Activated naive CD8-positive, alpha-beta T cell treated with anti-CD3 and anti-CD28 coated beads for 36 hours (primary cell): ENCODE measurements around the gene PTCH2. TPM values are rescaled to one million over a fixed set of nuclear protein-coding genes. Genes with fewer than 3 reads are reported as not detected.
"Not testable (repeated sequence)": the region's sequence is repeated elsewhere in the genome, so short reads cannot be mapped to it uniquely, and the experiment has no call there.

ENCODE experiments used
- DNase-seq: peaks from one replicate; pipeline ENCODE4 v3.0.0; 2021
- H3K27ac Mint-ChIP-seq: one replicate; pipeline ENCODE4 v1.8.0; 2022; ENCODE audit warnings: mild to moderate bottlenecking, moderate library complexity, mixed read lengths
- H3K27me3 Mint-ChIP-seq: one replicate; pipeline ENCODE4 v1.8.0; 2022; ENCODE audit warnings: mild to moderate bottlenecking, mixed read lengths
- H3K36me3 Mint-ChIP-seq: one replicate; pipeline ENCODE4 v1.8.0; 2021; ENCODE audit warnings: mild to moderate bottlenecking, mixed read lengths
- H3K4me1 Mint-ChIP-seq: one replicate; pipeline ENCODE4 v1.8.0; 2021; ENCODE audit warnings: mixed read lengths
- H3K4me3 Mint-ChIP-seq: one replicate; pipeline ENCODE4 v1.8.0; 2022; ENCODE audit warnings: mild to moderate bottlenecking, moderate library complexity, mixed read lengths
- H3K9me3 Mint-ChIP-seq: one replicate; pipeline ENCODE4 v1.8.0; 2022; ENCODE audit warnings: mixed read lengths
- total RNA-seq, 2 experiments: library from RNA; stranded (reverse); gene quantifications; one replicate each; pipeline ENCODE4 v1.2.3, GENCODE V29; 2021

Gene PTCH2
- total RNA-seq, 2 experiments from 2014 or later: 1.0 to 1.4 TPM

- Mint-ChIP-seq H3K9me3 (no peaks in the 10 kb centered on the region), H3K27me3 (no peaks in the 10 kb centered on the region), H3K4me3 (no peak overlapping the region), H3K27ac (peak overlapping the region; percentile 27), H3K4me1 (peaks cover 45% of the 10 kb centered on the region), H3K36me3 (peaks cover 14% of the 10 kb centered on the region)
- no peak for DNase-seq
Observed at GRCh38 chr1:44817771-44818495, 25.1 kb downstream of the PTCH2 start.

- peak overlapping the region; percentile 2 for H3K27ac Mint-ChIP-seq
- no peak overlapping the region for H3K4me3 Mint-ChIP-seq
- no peaks in the 10 kb centered on the region for H3K27me3 Mint-ChIP-seq
- peaks cover 45% of the 10 kb centered on the region for H3K4me1 Mint-ChIP-seq
- DNase-seq: no peak
- H3K9me3 Mint-ChIP-seq: no peaks in the 10 kb centered on the region
- peaks cover 14% of the 10 kb centered on the region for H3K36me3 Mint-ChIP-seq
Observed at GRCh38 chr1:44817307-44817706, 25.7 kb downstream of the PTCH2 start.

GRCh38 chr1:44815926-44816325 is 27.1 kb downstream of the PTCH2 start:
- DNase-seq, H3K9me3 Mint-ChIP-seq, H3K27ac Mint-ChIP-seq, H3K27me3 Mint-ChIP-seq: not testable (repeated sequence)
- peaks cover 14% of the 10 kb centered on the region for H3K36me3 Mint-ChIP-seq
- H3K4me1 Mint-ChIP-seq: peaks cover 56% of the 10 kb centered on the region
- H3K4me3 Mint-ChIP-seq: peak overlapping the region; percentile 46

GRCh38 chr1:44812822-44813543 is 30.1 kb downstream of the PTCH2 start:
- no peaks in the 10 kb centered on the region for H3K27me3 Mint-ChIP-seq
- no peaks in the 10 kb centered on the region for H3K9me3 Mint-ChIP-seq
- H3K36me3 Mint-ChIP-seq: peaks cover 19% of the 10 kb centered on the region
- no peak overlapping the region for H3K4me3 Mint-ChIP-seq
- peaks cover 60% of the 10 kb centered on the region for H3K4me1 Mint-ChIP-seq
- no peak overlapping the region for H3K27ac Mint-ChIP-seq
- no peak for DNase-seq

GRCh38 chr1:44811234-44811633 is 31.8 kb downstream of the PTCH2 start:
- DNase-seq: no peak
- Mint-ChIP-seq H3K27me3 (no peaks in the 10 kb centered on the region), H3K27ac (peak overlapping the region; percentile 99), H3K4me1 (peaks cover 70% of the 10 kb centered on the region), H3K36me3 (peaks cover 27% of the 10 kb centered on the region), H3K9me3 (no peaks in the 10 kb centered on the region), H3K4me3 (peak overlapping the region; percentile 40)

- not testable (repeated sequence) for H3K9me3 Mint-ChIP-seq, H3K27me3 Mint-ChIP-seq, DNase-seq
- peak overlapping the region; percentile 99 for H3K27ac Mint-ChIP-seq
- H3K4me1 Mint-ChIP-seq: peaks cover 70% of the 10 kb centered on the region
- peak overlapping the region; percentile 74 for H3K4me3 Mint-ChIP-seq
- H3K36me3 Mint-ChIP-seq: peaks cover 27% of the 10 kb centered on the region
Observed at GRCh38 chr1:44810762-44811105, 32.3 kb downstream of the PTCH2 start.

GRCh38 chr1:44810101-44810761 is 32.8 kb downstream of the PTCH2 start:
- DNase-seq: no peak
- Mint-ChIP-seq H3K9me3 (no peaks in the 10 kb centered on the region), H3K27ac (peak overlapping the region; percentile 99)

GRCh38 chr1:44808938-44809917 is 33.8 kb downstream of the PTCH2 start:
- Mint-ChIP-seq H3K27ac (peak overlapping the region; percentile 99), H3K36me3 (peaks cover 27% of the 10 kb centered on the region), H3K9me3 (no peaks in the 10 kb centered on the region), H3K27me3 (no peaks in the 10 kb centered on the region), H3K4me1 (peaks cover 73% of the 10 kb centered on the region), H3K4me3 (peak overlapping the region; percentile 74)
- peak; percentile 88 for DNase-seq

More at GRCh38 chr1:44810101-44810761, 32.8 kb downstream of the PTCH2 start:
- Mint-ChIP-seq H3K4me1 (peaks cover 73% of the 10 kb centered on the region), H3K36me3 (peaks cover 26% of the 10 kb centered on the region), H3K27me3 (no peaks in the 10 kb centered on the region), H3K4me3 (peak overlapping the region; percentile 74)

- Mint-ChIP-seq H3K9me3 (no peaks in the 10 kb centered on the region), H3K4me1 (peaks cover 77% of the 10 kb centered on the region), H3K36me3 (peaks cover 32% of the 10 kb centered on the region), H3K27ac (peak within 1 kb of the TSS; percentile 99), H3K4me3 (peak within 1 kb of the TSS; percentile 74), H3K27me3 (no peaks in the 10 kb centered on the region)
- peak; percentile 87 for DNase-seq
Observed at GRCh38 chr1:44808063-44808937, 34.8 kb downstream of the PTCH2 start, which contains the start of gene BTBD19. BTBD19 (plus strand) TSS chr1:44808523; CDS start chr1:44808821, 298 bp downstream.

- peak overlapping the region; percentile 99 for H3K27ac Mint-ChIP-seq
- peaks cover 85% of the 10 kb centered on the region for H3K4me1 Mint-ChIP-seq
- H3K9me3 Mint-ChIP-seq: no peaks in the 10 kb centered on the region
- peak overlapping the region; percentile 74 for H3K4me3 Mint-ChIP-seq
- peak; percentile 90 for DNase-seq
- H3K27me3 Mint-ChIP-seq: no peaks in the 10 kb centered on the region
- peaks cover 39% of the 10 kb centered on the region for H3K36me3 Mint-ChIP-seq
Observed at GRCh38 chr1:44807364-44808062, 35.5 kb downstream of the PTCH2 start.

- peak within 1 kb of the TSS; percentile 74 for H3K4me3 Mint-ChIP-seq
- peaks cover 85% of the 10 kb centered on the region for H3K4me1 Mint-ChIP-seq
- no peaks in the 10 kb centered on the region for H3K9me3 Mint-ChIP-seq
- H3K36me3 Mint-ChIP-seq: peaks cover 45% of the 10 kb centered on the region
- H3K27ac Mint-ChIP-seq: peak within 1 kb of the TSS; percentile 99
- DNase-seq: no peak
- no peaks in the 10 kb centered on the region for H3K27me3 Mint-ChIP-seq
Observed at GRCh38 chr1:44806704-44807363, 36.2 kb downstream of the PTCH2 start, which contains the start of gene DYNLT4. DYNLT4 (minus strand) TSS chr1:44807351; CDS start chr1:44806668, 683 bp downstream.

GRCh38 chr1:44806025-44806703 is 36.9 kb downstream of the PTCH2 start:
- H3K27me3 Mint-ChIP-seq: no peaks in the 10 kb centered on the region
- peaks cover 80% of the 10 kb centered on the region for H3K4me1 Mint-ChIP-seq
- DNase-seq: no peak
- peak overlapping the region; percentile 99 for H3K27ac Mint-ChIP-seq
- H3K9me3 Mint-ChIP-seq: no peaks in the 10 kb centered on the region
- H3K36me3 Mint-ChIP-seq: peaks cover 51% of the 10 kb centered on the region
- H3K4me3 Mint-ChIP-seq: peak overlapping the region; percentile 8
